Germinal center (tissue), 1 donor: ENCODE data around the gene ADGRV1.
"Not testable (repeated sequence)": the region's sequence is repeated elsewhere in the genome, so short reads cannot be mapped to it uniquely, and the experiment has no call there.

Source experiments
- DNase-seq: peaks from one replicate; pipeline ENCODE4 v3.0.0; 2012; ENCODE audit warnings: mixed read lengths, low spot score

Gene ADGRV1

DNA sequence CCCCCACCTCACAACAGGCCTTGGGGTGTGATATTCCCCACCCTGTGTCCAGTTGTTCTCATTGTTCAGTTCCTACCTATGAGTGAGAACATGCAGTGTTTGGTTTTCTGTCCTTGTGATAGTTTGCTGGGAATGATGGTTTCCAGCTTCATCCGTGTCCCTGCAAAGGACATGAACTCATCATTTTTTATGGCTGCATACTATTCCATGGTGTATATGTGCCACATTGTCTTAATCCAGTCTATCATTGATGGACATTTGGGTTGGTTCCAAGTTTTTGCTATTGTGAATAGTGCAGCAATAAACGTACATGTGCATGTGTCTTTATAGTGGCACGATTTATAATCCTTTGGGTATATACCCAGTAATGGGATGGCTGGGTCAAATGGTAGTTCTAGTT is 41.7 kb downstream of the ADGRV1 start:
- DNase-seq, result not testable (repeated sequence)

DNA sequence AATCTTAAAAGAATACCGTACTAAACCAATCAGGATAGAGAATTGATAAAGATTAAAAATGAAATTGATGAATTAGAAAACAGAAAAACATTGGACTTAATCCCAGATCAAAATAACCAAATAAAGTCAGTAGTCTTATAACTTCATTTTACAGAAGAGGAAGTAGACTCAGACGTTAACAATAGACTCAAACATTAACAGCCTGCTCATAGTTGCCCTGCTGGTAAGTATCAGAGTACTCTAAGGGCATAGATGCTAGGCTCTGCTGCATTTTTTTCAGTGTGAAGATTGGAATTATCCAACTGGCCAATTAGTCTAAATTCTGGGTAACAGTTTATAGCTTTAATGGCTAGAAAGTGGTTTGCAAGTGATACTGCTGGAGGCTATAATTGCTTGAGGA is 42.9 kb downstream of the ADGRV1 start:
- no peak for DNase-seq

DNA sequence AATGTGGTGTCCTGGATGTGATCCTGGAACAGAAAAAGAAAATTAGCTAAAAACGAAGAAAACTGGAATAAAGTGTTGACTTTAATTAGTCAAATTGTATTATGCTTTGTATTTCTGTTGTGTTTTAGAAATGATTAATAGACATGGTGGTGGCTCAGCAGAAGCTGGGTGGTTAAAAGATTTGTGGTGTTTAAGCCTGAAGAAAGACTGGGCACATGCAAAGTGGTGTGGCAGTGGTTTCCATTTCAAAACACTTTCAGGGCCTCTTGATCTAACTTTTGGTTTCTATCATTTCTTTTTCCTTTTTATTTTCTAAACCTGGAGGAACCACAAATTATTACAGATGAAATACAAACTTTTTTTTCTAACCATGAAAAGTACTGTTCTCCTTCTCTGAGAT is 44.1 kb downstream of the ADGRV1 start:
- DNase-seq, result no peak

DNA sequence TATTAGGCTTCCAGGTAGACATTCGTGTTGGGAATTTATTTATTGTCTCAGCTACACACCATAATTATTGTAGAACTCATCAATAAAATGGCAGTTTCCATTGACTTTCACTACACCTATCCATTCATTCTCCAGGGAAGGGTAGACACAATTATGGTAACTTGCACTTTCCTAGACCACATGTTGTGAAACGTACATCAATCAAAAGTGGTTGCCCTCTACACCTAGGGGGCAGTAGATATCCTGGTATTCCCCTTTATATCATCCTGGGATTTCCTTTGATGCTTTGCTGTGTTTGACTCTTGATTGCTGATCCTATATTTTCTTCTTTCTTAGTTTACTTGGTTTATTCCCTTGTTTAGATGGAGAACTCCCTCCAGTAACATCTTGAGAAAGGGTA is 47.9 kb downstream of the ADGRV1 start:
- DNase-seq, result no peak

DNA sequence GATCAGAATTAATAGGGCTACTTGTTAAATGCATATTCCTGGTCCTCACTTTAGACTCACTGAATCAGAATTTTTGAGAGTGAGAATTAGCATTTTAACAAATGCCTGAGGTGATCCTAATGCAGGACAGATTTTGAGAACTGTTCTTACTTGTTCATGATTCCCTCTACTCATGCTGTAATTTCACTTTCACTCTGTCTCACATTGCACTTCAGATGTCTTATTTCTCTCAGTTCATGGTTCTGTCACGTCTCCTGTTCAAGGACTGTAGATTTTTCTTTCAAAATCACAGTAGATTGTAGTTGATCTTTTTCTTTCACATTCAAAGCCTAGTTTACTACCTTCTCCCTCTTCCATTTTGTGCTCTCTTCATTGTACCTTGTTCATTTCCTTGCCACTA is 54.3 kb downstream of the ADGRV1 start:
- no peak for DNase-seq

DNA sequence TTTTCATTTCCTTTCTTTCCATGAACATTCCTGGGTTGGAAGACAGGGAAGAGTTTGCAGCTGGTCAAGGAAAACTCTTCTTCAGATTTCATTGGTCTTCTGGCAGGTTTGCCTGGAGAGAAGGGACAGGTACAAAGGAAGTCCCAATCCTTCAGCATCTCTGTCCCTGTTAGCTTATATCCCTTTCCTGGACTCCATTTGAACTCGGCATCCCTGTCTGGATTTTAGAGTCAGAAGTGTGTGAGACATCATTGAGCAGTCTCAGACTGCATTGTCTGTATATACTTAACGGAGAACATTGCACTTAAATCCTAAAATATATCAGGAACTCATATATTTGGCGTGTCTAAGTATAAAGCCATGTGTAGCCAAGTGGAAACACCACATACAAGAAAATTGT is 54.9 kb downstream of the ADGRV1 start:
- no peak for DNase-seq

DNA sequence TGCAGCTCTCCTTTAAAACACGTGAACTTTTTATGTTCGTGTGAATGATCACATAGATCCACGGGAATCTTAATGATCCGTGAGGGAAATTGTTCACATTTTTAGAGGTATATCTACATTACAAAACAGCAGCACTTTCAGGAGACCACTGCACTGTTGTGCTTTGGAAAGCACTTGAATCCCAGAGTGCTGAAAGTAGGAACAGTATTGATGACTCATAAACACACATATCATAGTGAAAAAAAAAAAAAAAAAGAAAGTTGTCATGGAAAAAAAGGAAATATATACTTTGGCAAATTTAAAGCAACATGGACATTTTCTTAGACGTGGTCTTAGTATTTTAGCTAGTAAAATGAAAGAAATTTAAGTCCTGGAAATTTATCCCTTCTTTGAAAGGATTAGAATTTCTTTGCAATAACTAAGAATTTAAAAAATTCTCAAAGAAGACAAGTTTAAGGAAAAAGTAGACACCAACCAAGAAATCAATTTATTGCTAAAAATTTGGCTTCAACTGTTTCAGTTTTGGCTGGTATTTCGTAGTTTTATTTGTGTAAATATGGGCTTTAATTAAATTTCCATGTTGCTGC is 55.4 kb downstream of the ADGRV1 start:
- DNase-seq, result no peak

DNA sequence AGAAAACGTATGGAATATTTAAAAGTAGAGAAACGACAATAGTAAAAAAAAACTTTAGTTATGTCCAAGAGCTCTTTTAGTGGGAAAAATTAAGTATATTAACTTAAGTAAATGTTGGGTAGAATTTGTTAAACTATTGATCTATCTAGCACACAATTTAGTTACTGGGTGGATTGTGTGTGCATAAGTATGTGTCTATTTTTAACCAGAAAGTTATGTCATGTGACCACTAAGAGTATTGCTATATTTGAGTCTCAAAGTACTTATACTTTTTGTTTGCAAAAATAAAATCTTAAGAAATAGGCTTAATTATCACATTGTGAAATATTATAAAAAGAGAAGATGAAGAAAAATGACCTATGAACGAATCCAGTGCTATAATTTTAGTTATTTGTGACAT is 56.8 kb downstream of the ADGRV1 start:
- DNase-seq, result no peak

DNA sequence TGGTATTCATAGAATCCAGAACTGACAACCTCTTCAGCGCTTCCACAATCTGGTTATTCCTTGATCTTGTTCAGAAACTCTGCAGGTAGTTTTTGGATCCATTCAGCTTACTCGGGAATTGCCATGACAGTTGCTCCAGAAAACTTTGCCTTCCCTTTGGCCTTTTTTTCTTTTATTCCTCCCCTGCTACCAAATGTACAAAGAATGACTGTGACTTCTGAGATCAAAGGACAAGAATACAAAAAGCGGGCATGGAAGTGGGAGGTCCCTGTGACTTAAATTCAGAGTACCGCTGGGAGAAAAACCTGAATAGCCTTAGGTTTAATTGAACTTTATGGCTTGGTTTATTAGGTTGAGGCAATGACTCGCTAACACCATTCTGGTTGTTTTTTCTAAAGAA is 59.5 kb downstream of the ADGRV1 start:
- no peak for DNase-seq

DNA sequence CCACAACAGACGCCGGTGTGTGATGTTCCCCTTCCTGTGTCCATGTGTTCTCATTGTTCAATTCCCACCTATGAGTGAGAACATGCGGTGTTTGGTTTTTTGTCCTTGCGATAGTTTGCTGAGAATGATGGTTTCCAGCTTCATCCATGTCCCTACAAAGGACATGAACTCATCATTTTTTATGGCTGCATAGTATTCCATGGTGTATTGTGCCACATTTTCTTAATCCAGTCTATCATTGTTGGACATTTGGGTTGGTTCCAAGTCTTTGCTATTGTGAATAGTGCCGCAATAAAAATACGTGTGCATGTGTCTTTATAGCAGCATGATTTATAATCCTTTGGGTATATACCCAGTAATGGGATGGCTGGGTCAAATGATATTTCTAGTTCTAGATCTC is 61.2 kb downstream of the ADGRV1 start:
- DNase-seq, result not testable (repeated sequence)

DNA sequence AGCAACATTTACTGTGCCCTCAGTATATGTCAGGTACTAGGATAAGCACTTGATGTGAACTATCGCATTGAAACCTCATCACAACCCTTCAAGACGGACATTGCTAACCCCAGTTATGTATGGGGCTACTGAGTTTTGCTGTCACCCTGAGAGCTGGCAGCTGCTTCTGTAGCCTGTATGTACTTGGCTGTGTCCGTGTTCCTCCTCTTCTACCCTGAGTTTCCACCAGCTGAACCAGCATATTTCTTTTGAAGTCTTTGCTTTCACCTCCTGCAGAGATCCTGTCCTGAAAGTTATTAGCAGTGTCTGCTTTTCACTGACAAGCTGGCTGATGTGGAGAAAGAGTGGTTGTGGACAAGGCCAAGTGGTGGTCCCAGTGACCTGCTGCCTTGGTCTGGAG is 63.3 kb downstream of the ADGRV1 start:
- DNase-seq, result no peak

DNA sequence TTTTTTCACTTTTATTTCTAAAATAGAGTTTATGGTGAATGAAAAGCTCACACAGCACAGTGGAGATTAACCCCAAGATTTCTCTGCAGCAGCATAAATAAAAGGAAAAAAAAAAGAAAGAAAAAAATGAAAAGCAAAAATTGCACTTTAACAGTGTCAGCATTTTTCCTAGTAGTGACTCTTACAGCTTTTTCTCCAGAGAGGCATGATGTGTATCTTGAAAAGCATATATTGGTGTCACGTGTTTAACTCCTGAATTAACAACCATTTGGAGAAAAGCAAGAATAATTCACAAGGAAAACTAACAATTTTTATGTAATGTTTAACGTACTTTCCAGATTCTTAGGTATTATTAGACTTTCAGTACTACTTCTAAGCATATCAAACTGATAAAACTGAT is 67.9 kb downstream of the ADGRV1 start:
- DNase-seq, result no peak

DNA sequence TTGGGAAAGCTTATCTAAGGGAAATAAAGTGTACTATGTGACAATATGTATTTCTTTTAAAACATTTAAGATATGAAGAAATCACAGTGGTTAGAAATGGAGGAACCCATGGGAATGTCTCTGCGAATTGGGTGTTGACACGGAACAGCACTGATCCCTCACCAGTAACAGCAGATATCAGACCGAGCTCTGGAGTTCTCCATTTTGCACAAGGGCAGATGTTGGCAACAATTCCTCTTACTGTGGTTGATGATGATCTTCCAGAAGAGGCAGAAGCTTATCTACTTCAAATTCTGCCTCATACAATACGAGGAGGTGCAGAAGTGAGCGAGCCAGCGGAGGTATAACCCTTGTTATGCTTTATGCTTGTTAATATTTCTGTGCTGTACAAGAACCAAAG is 69.9 kb downstream of the ADGRV1 start:
- DNase-seq, result no peak

DNA sequence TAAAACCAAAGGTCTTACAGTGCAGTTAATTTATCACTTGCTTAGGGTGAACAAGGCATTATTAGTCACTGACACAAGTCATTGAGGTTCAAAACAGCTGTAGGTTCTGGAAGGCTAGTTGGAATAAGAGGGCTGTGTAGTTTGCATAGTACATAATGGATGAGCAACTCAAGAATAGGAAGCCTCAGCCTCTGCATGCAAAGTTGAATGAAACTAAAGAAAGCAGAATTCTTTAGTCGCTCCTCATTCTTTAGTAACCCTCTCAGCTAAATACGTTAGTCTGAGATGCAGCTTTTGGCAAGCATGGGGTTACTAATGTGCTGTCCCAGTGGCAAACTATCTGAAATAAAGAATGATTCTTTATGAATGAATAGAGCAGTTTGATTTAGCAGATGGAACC is 74.2 kb downstream of the ADGRV1 start:
- no peak for DNase-seq

DNA sequence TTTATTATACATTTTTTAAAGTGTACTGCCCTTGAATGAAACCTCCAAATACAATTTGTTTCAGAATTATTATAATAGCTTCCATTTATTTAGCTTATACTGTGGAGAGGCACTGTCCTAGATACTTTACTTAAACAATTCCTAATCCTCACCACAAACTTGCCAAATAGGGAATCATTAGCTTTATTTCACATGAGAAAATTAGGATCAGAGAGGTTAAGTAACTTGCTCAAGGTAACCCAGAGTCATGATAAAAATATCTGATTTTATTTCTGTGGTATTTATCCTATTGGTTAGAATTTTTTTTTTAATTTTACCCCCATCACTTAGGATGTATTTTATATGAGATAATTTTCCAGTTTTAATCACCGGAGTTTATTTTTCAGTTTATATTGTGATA is 78.4 kb downstream of the ADGRV1 start:
- no peak for DNase-seq

DNA sequence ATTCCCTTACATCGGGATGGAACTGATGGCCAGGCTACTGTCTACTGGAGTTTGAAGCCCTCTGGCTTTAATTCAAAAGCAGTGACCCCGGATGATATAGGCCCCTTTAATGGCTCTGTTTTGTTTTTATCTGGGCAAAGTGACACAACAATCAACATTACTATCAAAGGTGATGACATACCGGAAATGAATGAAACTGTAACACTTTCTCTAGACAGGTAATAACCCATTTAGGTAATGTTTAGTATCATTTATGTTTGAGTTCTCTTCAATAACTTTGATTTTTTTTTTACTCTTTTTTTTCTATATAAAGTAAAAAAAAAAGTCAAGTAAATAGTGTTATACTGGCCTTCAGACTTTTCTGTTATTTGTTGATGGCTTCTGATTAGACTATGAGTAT is 79.1 kb downstream of the ADGRV1 start:
- no peak for DNase-seq

DNA sequence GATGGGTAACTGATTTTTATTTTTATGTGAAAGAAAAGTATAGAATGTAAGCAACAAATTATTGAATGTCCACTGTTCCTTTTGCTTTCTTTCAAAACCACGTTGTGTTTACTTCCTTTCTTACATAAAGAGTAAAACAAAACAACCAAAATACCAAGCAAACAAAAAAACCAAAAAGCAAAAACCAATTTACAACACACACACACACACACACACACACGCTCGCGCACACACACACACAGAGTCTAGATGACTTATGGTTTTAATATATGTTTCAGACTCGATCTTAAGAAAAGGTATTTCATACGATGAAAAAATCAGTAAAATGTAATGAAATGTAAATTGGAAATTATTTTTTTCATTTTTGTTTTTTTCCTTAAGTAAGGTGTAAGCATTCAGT is 80.3 kb downstream of the ADGRV1 start:
- no peak for DNase-seq

DNA sequence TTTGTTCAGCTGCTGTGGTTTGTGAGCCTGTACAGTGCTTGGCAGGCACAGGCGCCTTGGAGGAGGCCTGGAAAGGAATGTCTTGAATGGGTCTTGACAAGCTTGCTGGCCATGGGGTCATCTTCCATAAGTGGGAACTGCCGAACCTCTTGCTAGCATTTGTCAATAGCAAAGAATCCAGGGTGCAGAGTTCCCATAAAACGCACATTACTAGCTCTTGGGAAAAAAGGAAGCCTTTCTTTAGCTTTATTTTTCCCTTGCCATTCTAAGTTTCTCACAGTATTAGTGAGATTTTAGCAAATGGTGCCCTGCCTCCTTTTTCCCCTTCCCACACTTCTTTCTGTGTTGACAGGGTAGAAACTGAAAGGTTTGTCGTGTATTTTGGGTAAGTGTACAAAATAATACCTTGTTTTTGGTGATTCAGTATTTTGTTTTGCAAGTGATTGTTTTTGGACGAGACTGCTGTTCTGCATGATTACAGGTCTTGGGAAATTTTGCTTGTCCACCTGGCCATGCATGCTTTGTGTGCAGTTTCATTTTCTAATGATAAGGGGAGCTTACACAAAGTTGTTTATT is 82.0 kb downstream of the ADGRV1 start:
- DNase-seq, result no peak

DNA sequence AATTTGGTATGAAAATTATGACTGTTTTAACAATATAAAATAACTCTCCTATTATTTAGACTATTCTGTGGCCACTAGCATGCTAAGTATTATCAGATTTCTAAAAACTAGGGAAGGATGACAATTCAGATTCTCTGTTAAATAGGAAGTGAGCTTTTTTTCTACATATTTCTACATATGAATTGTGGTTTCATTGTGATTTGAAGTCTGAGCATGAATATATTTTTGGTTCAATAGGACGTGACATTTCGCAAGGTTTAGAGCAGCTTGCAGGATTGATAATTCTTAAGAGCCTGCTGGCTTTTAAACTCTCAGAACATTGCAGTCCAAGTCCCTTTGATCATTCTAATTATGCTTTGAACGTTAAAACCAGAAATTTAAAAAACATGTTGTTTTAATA is 82.9 kb downstream of the ADGRV1 start:
- no peak for DNase-seq

DNA sequence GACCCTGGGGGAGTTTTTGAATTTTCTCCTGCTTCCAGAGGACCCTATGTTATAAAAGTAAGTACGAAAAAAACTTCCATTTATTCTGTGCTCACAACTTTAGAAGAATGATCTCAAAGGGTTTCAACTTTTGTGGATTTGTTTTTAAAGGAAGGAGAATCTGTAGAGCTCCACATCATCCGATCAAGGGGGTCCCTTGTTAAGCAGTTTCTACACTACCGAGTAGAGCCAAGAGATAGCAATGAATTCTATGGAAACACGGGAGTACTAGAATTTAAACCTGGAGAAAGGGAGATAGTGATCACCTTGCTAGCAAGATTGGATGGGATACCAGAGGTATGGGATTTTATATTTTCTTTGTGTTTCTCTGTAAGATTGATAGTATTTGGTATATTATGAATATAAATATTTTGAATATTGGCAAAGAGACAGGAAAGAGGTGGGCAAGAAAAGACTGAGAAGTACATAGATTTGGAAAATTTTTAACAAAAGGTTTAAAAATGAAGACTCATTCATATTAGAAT is 84.2 kb downstream of the ADGRV1 start:
- no peak for DNase-seq

DNA sequence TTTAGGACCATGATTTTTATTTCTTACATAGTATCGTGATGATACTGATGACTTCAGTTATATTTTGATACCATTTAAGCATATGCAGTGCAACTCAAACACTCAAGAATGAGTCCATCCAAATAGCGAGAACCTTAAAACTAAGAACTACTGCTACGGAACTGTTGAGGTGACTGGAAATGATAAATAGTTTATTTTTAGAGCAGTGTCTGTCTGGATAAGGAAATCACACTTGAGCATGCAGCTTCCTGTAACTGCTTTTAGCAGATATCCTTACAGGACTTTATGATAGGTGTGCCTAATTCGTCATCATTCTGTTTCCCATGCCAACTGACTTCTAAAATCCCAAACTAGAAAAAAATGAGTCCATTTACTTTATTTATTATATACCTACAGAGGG is 85.5 kb downstream of the ADGRV1 start:
- DNase-seq, result no peak

DNA sequence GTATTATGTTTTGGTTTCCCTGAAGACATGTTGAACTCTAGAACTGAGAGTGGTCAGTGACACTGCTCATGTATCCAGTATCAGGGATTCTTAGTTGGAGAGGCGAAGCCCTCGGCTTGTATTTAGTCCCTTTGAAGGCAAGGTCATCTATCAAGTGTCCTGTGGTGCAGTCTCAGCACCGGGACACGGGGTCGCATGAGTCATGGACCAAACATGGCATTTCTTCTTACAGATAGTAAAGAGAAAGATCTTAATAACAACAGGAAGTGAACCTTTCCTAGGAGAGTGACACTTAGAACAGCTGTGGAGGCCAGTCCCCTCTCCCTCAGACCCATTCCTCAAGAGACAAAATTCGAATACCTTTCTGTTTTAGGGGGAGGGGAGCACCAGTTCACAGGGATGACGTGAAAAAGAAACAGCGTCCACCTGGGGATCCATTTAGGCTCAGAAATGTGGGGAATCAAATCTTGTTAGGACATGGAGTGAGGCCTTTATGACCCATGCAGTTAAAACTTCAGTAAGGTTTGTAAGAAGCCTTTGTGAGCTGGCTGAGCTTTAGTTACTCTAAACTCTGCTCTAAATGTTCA is 86.5 kb downstream of the ADGRV1 start:
- DNase-seq, result no peak

DNA sequence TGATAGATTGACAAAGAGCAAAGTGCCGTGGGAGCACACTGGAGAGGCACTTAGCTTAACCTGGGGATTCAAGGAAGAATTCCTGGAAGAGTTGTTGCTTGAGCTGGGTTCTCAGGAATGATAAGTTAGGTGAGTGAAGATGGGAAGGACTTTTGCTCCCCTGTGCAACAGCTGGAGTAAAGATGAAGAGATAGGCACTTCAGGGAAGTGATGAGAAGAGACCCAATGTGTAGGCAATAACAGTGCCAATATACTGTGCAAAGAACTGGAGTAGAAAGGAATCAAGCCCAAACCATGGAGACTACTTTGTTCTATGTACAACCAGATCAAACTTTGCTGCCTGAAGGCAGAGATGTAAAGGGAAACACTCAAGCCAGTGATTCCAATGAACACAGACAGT is 92.2 kb downstream of the ADGRV1 start:
- DNase-seq, result no peak

DNA sequence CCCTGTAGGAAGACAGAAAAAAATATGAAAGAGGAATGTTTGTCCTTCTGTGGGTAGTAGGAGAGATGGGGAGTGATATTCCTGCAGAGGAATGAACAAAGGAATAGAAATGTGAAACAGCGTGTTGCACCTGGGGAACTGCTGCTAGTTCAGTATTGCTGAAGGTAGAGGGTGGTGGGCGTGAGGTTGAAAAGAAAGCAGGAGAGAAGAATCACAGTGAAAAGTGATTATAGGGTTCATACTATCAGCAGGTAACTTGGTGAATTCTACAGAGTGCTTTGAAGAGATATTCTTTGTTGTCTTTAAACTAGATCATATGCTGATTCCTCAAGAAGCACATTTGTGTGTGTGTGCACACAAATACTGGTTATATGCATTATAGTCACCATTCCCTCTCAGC is 95.6 kb downstream of the ADGRV1 start:
- no peak for DNase-seq
